GM21786 (cell line): ENCODE measurements around the gene ELP6.
A peak's percentile ranks its signal among the peaks of the same experiment; 100 is the strongest.

Experiments
- ATAC-seq: cut with Tn5 transposase; IDR thresholded peaks from one replicate; pipeline ENCODE4 v1.9.1; 2021; ENCODE audit not compliant: unreplicated experiment

ELP6 gene

GRCh38 chr3:47513125-47513929 is at the start of gene ELP6:
TSS of gene ELP6 (minus strand) at chr3:47513712. CDS start at chr3:47513590, 122 bp downstream.
- peak; percentile 89 for ATAC-seq

GRCh38 chr3:47556351-47556750 is 42.8 kb upstream of the ELP6 start:
- ATAC-seq, result no peak

- ATAC-seq, result no peak
These were observed 40.8 kb upstream of the ELP6 start for GRCh38 chr3:47554335-47554734.

GRCh38 chr3:47553407-47553806 is 39.9 kb upstream of the ELP6 start:
- ATAC-seq, result no peak

GRCh38 chr3:47542471-47543173 is 29.1 kb upstream of the ELP6 start:
- no peak for ATAC-seq

GRCh38 chr3:47541583-47542108 is 28.1 kb upstream of the ELP6 start:
- no peak for ATAC-seq

GRCh38 chr3:47540281-47540680 is 26.8 kb upstream of the ELP6 start:
- ATAC-seq, result no peak

GRCh38 chr3:47536967-47537366 is 23.5 kb upstream of the ELP6 start:
- no peak for ATAC-seq

GRCh38 chr3:47536221-47536891 is 22.8 kb upstream of the ELP6 start:
- no peak for ATAC-seq

GRCh38 chr3:47533996-47534454 is 20.5 kb upstream of the ELP6 start:
- ATAC-seq, result no peak

GRCh38 chr3:47533481-47533880 is 20.0 kb upstream of the ELP6 start:
- ATAC-seq, result no peak

GRCh38 chr3:47527952-47528725 is 14.6 kb upstream of the ELP6 start:
- ATAC-seq, result no peak

- no peak for ATAC-seq
These were observed 12.1 kb upstream of the ELP6 start for GRCh38 chr3:47525617-47526016.

GRCh38 chr3:47523310-47524073 is 10.0 kb upstream of the ELP6 start:
- ATAC-seq, result no peak

GRCh38 chr3:47522082-47522987 is 8.8 kb upstream of the ELP6 start:
- peak; percentile 61 for ATAC-seq

GRCh38 chr3:47520756-47521155 is 7.2 kb upstream of the ELP6 start:
- no peak for ATAC-seq

GRCh38 chr3:47517937-47518336 is 4.4 kb upstream of the ELP6 start:
- ATAC-seq, result no peak

GRCh38 chr3:47515864-47516319 is 2.4 kb upstream of the ELP6 start:
- ATAC-seq, result no peak

GRCh38 chr3:47515100-47515499 is 1.6 kb upstream of the ELP6 start:
- ATAC-seq, result no peak
